Kidney (tissue), 14 donors: ENCODE measurements around the gene OR7G1. TPM values are rescaled to one million over a fixed set of nuclear protein-coding genes. Genes with fewer than 3 reads are reported as not detected.

Experiments
- DNase-seq, 5 donors: peaks; one replicate each; pipeline ENCODE4 v3.0.0-alpha.2; 2013 to 2020
- FAIRE-seq: peaks from 2 replicates; lab custom pipeline; 2012; peaks lifted over from hg19 to GRCh38; lab: Jason Lieb, UNC
- H3K27ac ChIP-seq, 2 donors: one replicate each; pipeline ENCODE4 v1.7.0; 2013; ENCODE audit warnings: low read depth in 2 of 2, low read length in 2 of 2, inconsistent platforms in 1 of 2
- H3K27me3 ChIP-seq: one replicate; pipeline ENCODE4 v1.7.1; 2013; ENCODE audit warnings: low read length, inconsistent platforms; ENCODE audit not compliant: control insufficient read depth, insufficient read depth
- H3K36me3 ChIP-seq, 3 donors: one replicate each; pipeline versions ENCODE4 v1.7.0 to v1.7.1; 2013; ENCODE audit warnings: low read length in 3 of 3, control low read depth in 1 of 3, inconsistent platforms in 1 of 3; ENCODE audit not compliant: insufficient read depth in 3 of 3, control insufficient read depth in 2 of 3
- H3K4me1 ChIP-seq, 3 donors: one replicate each; pipeline versions ENCODE4 v1.7.0 to v1.7.1; 2013; ENCODE audit warnings: low read length in 3 of 3, inconsistent platforms in 1 of 3, low read depth in 1 of 3; ENCODE audit not compliant: control insufficient read depth in 2 of 3, insufficient read depth in 2 of 3
- H3K4me3 ChIP-seq, 3 donors: one replicate each; pipeline versions ENCODE4 v1.7.0 to v1.8.1; 2013; ENCODE audit warnings: low read length in 3 of 3, control low read depth in 1 of 3, inconsistent platforms in 1 of 3
- H3K9ac ChIP-seq, 3 donors: one replicate each; pipeline versions ENCODE4 v1.7.0 to v1.7.1; 2013; ENCODE audit warnings: low read length in 3 of 3, control low read depth in 1 of 3, inconsistent platforms in 1 of 3
- H3K9me3 ChIP-seq, 3 donors: one replicate each; pipeline versions ENCODE4 v1.7.0 to v1.7.1; 2013; ENCODE audit warnings: low read length in 3 of 3, control low read depth in 1 of 3, inconsistent platforms in 1 of 3; ENCODE audit not compliant: control insufficient read depth in 2 of 3, insufficient read depth in 1 of 3
- intact Hi-C: fragments of 100-400 bp; cut with DNase I; formaldehyde crosslinking; loops from one replicate; pipeline ENCODE4 v1.11.1; 2022
- polyA plus RNA-seq: library from polyadenylated mRNA; stranded (reverse); fragments of 350-450 nt; fragmentation: Illumina TruSeq; extraction: RNeasy Lipid Tissue Mini Kit (QIAGEN cat#74804); gene quantifications from one replicate; pipeline ENCODE4 v1.2.3, GENCODE V29; 2014; ENCODE audit warnings: low read depth, low replicate concordance; ENCODE audit not compliant: insufficient read depth
- total RNA-seq: library from RNA; stranded (reverse); fragmentation: NEBNext Ultra II Directional; extraction: Animal tissue kit (Norgen Biotek cat#: 25700); gene quantifications from one replicate; pipeline ENCODE4 v1.2.1, GENCODE V29; 2021
- TF ChIP-seq, protein P1 (sequence below): IDR thresholded peaks from 3 replicates; pipeline ENCODE4 v1.5.1; 2012; ENCODE audit warnings: mild to moderate bottlenecking, moderate library complexity, borderline replicate concordance; ENCODE audit not compliant: insufficient read depth; ENCODE audit errors: extremely low read depth
- donor health status: control.
- donor health status: control.
- donor health status: control.
- donor health status: control.
- donor health status: control.
- donor health status: DM: yes; HTN: yes; CAD: no.
- donor health status: Normal renal cell carcinoma (clear cell type).

Gene OR7G1
- total and polyA plus RNA-seq, 2 donors from 2014 or later = not detected

GRCh38 chr19:9150650-9151049 lies 35.1 kb upstream of the OR7G1 start:
- FAIRE-seq (no peak), DNase-seq (no peak)
- H3K27me3 ChIP-seq = no peaks in the 10 kb centered on the region
- H3K4me3 ChIP-seq = no peak overlapping the region
- H3K36me3 ChIP-seq = peaks cover 2 to 7% (median 4%) of the 10 kb centered on the region in 3 donors
- H3K27ac ChIP-seq = no peak overlapping the region
- intact Hi-C loops = no loop called here
- H3K9me3 ChIP-seq = peaks cover 0 to 6% (median 5%) of the 10 kb centered on the region in 3 donors
- TF ChIP-seq, protein P1, sequence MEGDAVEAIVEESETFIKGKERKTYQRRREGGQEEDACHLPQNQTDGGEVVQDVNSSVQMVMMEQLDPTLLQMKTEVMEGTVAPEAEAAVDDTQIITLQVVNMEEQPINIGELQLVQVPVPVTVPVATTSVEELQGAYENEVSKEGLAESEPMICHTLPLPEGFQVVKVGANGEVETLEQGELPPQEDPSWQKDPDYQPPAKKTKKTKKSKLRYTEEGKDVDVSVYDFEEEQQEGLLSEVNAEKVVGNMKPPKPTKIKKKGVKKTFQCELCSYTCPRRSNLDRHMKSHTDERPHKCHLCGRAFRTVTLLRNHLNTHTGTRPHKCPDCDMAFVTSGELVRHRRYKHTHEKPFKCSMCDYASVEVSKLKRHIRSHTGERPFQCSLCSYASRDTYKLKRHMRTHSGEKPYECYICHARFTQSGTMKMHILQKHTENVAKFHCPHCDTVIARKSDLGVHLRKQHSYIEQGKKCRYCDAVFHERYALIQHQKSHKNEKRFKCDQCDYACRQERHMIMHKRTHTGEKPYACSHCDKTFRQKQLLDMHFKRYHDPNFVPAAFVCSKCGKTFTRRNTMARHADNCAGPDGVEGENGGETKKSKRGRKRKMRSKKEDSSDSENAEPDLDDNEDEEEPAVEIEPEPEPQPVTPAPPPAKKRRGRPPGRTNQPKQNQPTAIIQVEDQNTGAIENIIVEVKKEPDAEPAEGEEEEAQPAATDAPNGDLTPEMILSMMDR = no peak
- no peaks in the 10 kb centered on the region for H3K4me1 ChIP-seq
- H3K9ac ChIP-seq = no peak overlapping the region

GRCh38 chr19:9149997-9150396 lies 34.4 kb upstream of the OR7G1 start:
- Histone ChIP-seq H3K4me1 (no peaks in the 10 kb centered on the region), H3K27ac (no peak overlapping the region), H3K4me3 (no peak overlapping the region), H3K9ac (no peak overlapping the region), H3K36me3 (peaks cover 0 to 7% (median 2%) of the 10 kb centered on the region in 3 donors), H3K27me3 (no peaks in the 10 kb centered on the region), H3K9me3 (peaks cover 4 to 12% (median 4%) of the 10 kb centered on the region in 3 donors)
- no peak for DNase-seq
- FAIRE-seq = no peak
- intact Hi-C loops = no loop called here
- TF ChIP-seq, protein P1 = no peak

- Histone ChIP-seq H3K27ac (no peak overlapping the region), H3K9me3 (peaks cover 4 to 18% (median 5%) of the 10 kb centered on the region in 3 donors), H3K9ac (no peak overlapping the region), H3K36me3 (peaks cover 0 to 7% (median 2%) of the 10 kb centered on the region in 3 donors), H3K27me3 (no peaks in the 10 kb centered on the region), H3K4me3 (no peak overlapping the region), H3K4me1 (no peaks in the 10 kb centered on the region)
- TF ChIP-seq, protein P1 = no peak
- FAIRE-seq = no peak
- intact Hi-C loops = no loop called here
- DNase-seq = no peak
Measured at GRCh38 chr19:9148697-9149096, 33.1 kb upstream of the OR7G1 start.

GRCh38 chr19:9146882-9147281 lies 31.3 kb upstream of the OR7G1 start:
- H3K27ac ChIP-seq = no peak overlapping the region
- H3K27me3 ChIP-seq = no peaks in the 10 kb centered on the region
- TF ChIP-seq, protein P1 = no peak
- H3K4me1 ChIP-seq = no peaks in the 10 kb centered on the region
- DNase-seq (no peak), FAIRE-seq (no peak)
- H3K9me3 ChIP-seq = peaks cover 3 to 12% (median 4%) of the 10 kb centered on the region in 3 donors
- H3K9ac ChIP-seq = no peak overlapping the region
- intact Hi-C loops = no loop called here
- H3K4me3 ChIP-seq = no peak overlapping the region
- peaks cover 0 to 5% (median 0%) of the 10 kb centered on the region in 3 donors for H3K36me3 ChIP-seq
